Hepatocyte (in vitro differentiated cells): Measurements from ENCODE around the gene SHROOM3. TPM values are rescaled to one million over a fixed set of nuclear protein-coding genes. Genes with fewer than 3 reads are reported as not detected.
"Not testable (repeated sequence)": the region's sequence is repeated elsewhere in the genome, so short reads cannot be mapped to it uniquely, and the experiment has no call there.

Source experiments
- DNase-seq: peaks from one replicate; pipeline ENCODE4 v3.0.0-alpha.2; 2016; ENCODE audit warnings: low spot score
- H2AFZ ChIP-seq: fragments of 200-600 bp; sonication (generic); 2 replicates; pipeline ENCODE4 v1.6.0; 2016; ENCODE audit warnings: antibody characterized with exemption, mild to moderate bottlenecking
- H3K27ac ChIP-seq: fragments of 200-600 bp; sonication (generic); 2 replicates; pipeline ENCODE4 v1.5.1; 2016; ENCODE audit warnings: mild to moderate bottlenecking
- H3K27me3 ChIP-seq: fragments of 200-600 bp; sonication (generic); 2 replicates; pipeline ENCODE4 v1.6.1; 2016
- H3K36me3 ChIP-seq: fragments of 200-600 bp; sonication (generic); replicated peaks from 2 replicates; pipeline ENCODE4 v1.5.1; 2016; ENCODE audit warnings: low read depth; ENCODE audit not compliant: insufficient read depth
- H3K4me1 ChIP-seq: fragments of 200-600 bp; sonication (generic); 2 replicates; pipeline ENCODE4 v1.5.1; 2016; ENCODE audit warnings: mild to moderate bottlenecking, moderate library complexity; ENCODE audit not compliant: insufficient read depth
- H3K4me2 ChIP-seq: fragments of 200-600 bp; sonication (generic); 2 replicates; pipeline ENCODE4 v1.6.0; 2016
- H3K4me3 ChIP-seq: fragments of 200-600 bp; sonication (generic); 2 replicates; pipeline ENCODE4 v1.5.1; 2016; ENCODE audit warnings: mild to moderate bottlenecking
- H3K79me2 ChIP-seq: fragments of 200-600 bp; sonication (generic); 2 replicates; pipeline ENCODE4 v1.6.0; 2017; ENCODE audit warnings: mild to moderate bottlenecking
- H3K9me2 ChIP-seq: fragments of 200-600 bp; sonication (generic); replicated peaks from 2 replicates; pipeline ENCODE4 v1.6.0; 2017; ENCODE audit warnings: mild to moderate bottlenecking; ENCODE audit not compliant: insufficient read depth
- H3K9me3 ChIP-seq: fragments of 200-600 bp; sonication (generic); 2 replicates; pipeline ENCODE4 v1.5.1; 2016; ENCODE audit warnings: low read depth, mild to moderate bottlenecking
- H4K20me1 ChIP-seq: fragments of 200-600 bp; sonication (generic); 2 replicates; pipeline ENCODE4 v1.6.0; 2016; ENCODE audit warnings: mild to moderate bottlenecking; ENCODE audit not compliant: insufficient read depth, poor library complexity, severe bottlenecking
- CTCF ChIP-seq: fragments of 200-600 bp; sonication (generic); IDR thresholded peaks from 2 replicates; pipeline ENCODE4 v1.5.1; 2016; ENCODE audit warnings: antibody characterized with exemption, mild to moderate bottlenecking; ENCODE audit not compliant: poor library complexity
- EZH2 ChIP-seq: fragments of 200-600 bp; sonication (generic); IDR thresholded peaks from 2 replicates; pipeline ENCODE4 v1.6.1; 2016; ENCODE audit warnings: antibody characterized with exemption, mild to moderate bottlenecking, borderline replicate concordance
- EZH2phosphoT487 ChIP-seq: fragments of 200-600 bp; sonication (generic); IDR thresholded peaks from one replicate; pipeline ENCODE4 v1.6.1; 2018; ENCODE audit warnings: antibody characterized with exemption, mild to moderate bottlenecking, low read depth, moderate library complexity; ENCODE audit not compliant: unreplicated experiment, severe bottlenecking
- WGBS: methylation state at CpG from one replicate; pipeline ENCODE4 v1.1.6; 2016; ENCODE audit warnings: low lambda C conversion rate; ENCODE audit errors: missing lambda C conversion rate; 5-methylcytosine and 5-hydroxymethylcytosine counted together
- polyA plus RNA-seq: library from polyadenylated mRNA; unstranded; fragments of >200 nt; fragmentation: Nextera tagmentation; extraction: Ambion mirVana; gene quantifications from 2 replicates; pipeline ENCODE4 v1.2.1, GENCODE V29; 2016
- total RNA-seq: library from RNA; depleted of rRNA; stranded (reverse); fragments of >200 nt; gene quantifications from 2 replicates; pipeline ENCODE4 v1.2.3, GENCODE V29; 2014

The SHROOM3 gene
- total and polyA plus RNA-seq, 2 experiments from 2014 or later = 35.0 to 63.1 TPM

GRCh38 chr4:76718021-76718420 is 283.0 kb downstream of the SHROOM3 start:
- no peak overlapping the region for H3K4me2 ChIP-seq
- no peaks in the 10 kb centered on the region for H3K9me2 ChIP-seq
- no peaks in the 10 kb centered on the region for H3K27me3 ChIP-seq
- DNase-seq = no peak
- no peak overlapping the region for H2AFZ ChIP-seq
- H3K4me3 ChIP-seq = no peak overlapping the region
- no peaks in the 10 kb centered on the region for H3K4me1 ChIP-seq
- no peaks in the 10 kb centered on the region for H3K9me3 ChIP-seq
- H3K27ac ChIP-seq = no peak overlapping the region
- WGBS = 78% methylated on average over 2 of the region's 2 CpGs
- no peaks in the 10 kb centered on the region for H4K20me1 ChIP-seq
- peaks cover 89% of the 10 kb centered on the region for H3K79me2 ChIP-seq
- no peaks in the 10 kb centered on the region for H3K36me3 ChIP-seq
- no peak for TF ChIP-seq EZH2phosphoT487
- TF ChIP-seq EZH2 = no peak
- TF ChIP-seq CTCF = no peak

- H3K79me2 ChIP-seq = peaks cover 87% of the 10 kb centered on the region
- H3K9me2 ChIP-seq = no peaks in the 10 kb centered on the region
- TF ChIP-seq CTCF = no peak
- no peak for TF ChIP-seq EZH2
- H2AFZ ChIP-seq = no peak overlapping the region
- no peaks in the 10 kb centered on the region for H3K9me3 ChIP-seq
- 71% methylated on average over 1 of the region's 1 CpG for WGBS
- H3K36me3 ChIP-seq = no peaks in the 10 kb centered on the region
- H3K4me2 ChIP-seq = no peak overlapping the region
- no peaks in the 10 kb centered on the region for H3K4me1 ChIP-seq
- no peak for DNase-seq
- no peaks in the 10 kb centered on the region for H4K20me1 ChIP-seq
- no peak overlapping the region for H3K4me3 ChIP-seq
- no peaks in the 10 kb centered on the region for H3K27me3 ChIP-seq
- no peak overlapping the region for H3K27ac ChIP-seq
These were observed 283.8 kb downstream of the SHROOM3 start for GRCh38 chr4:76718831-76719230.

- no peak for DNase-seq
- Histone ChIP-seq H3K4me1 (peaks cover 2% of the 10 kb centered on the region), H3K9me3 (no peaks in the 10 kb centered on the region), H3K4me3 (no peak overlapping the region), H3K9me2 (no peaks in the 10 kb centered on the region), H3K27me3 (no peaks in the 10 kb centered on the region), H3K27ac (no peak overlapping the region), H3K79me2 (peaks cover 86% of the 10 kb centered on the region), H2AFZ (no peak overlapping the region), H3K36me3 (no peaks in the 10 kb centered on the region), H4K20me1 (peaks cover under 1% of the 10 kb centered on the region), H3K4me2 (no peak overlapping the region)
- no peak for TF ChIP-seq EZH2phosphoT487
- no peak for TF ChIP-seq EZH2
- no peak for TF ChIP-seq CTCF
- 80% methylated on average over 2 of the region's 2 CpGs for WGBS
These were observed 285.1 kb downstream of the SHROOM3 start for GRCh38 chr4:76720121-76720520.

- 94% methylated on average over 2 of the region's 2 CpGs for WGBS
- H3K36me3 ChIP-seq, H3K9me3 ChIP-seq, H4K20me1 ChIP-seq, H3K27ac ChIP-seq, H3K9me2 ChIP-seq, H3K4me2 ChIP-seq, H3K27me3 ChIP-seq, DNase-seq, H2AFZ ChIP-seq, H3K4me3 ChIP-seq, H3K4me1 ChIP-seq: not testable (repeated sequence)
- peaks cover 90% of the 10 kb centered on the region for H3K79me2 ChIP-seq
These were observed 287.1 kb downstream of the SHROOM3 start for GRCh38 chr4:76722146-76722545.
